Ishikawa (cell line): ENCODE data around the gene BCAN.

Experiments used
- CEBPB ChIP-seq: IDR thresholded peaks from 2 replicates; pipeline ENCODE4 v1.6.1; 2012
- CREB1 ChIP-seq: IDR thresholded peaks from 2 replicates; pipeline ENCODE4 v1.6.1; 2012; ENCODE audit warnings: low read depth
- EGR1 ChIP-seq: IDR thresholded peaks from 2 replicates; pipeline ENCODE4 v1.6.1; 2012
- EP300 ChIP-seq: IDR thresholded peaks from 2 replicates; pipeline ENCODE4 v1.6.1; 2012; ENCODE audit warnings: borderline replicate concordance
- FOXM1 ChIP-seq: IDR thresholded peaks from 2 replicates; pipeline ENCODE4 v1.6.1; 2012; ENCODE audit warnings: low read depth, borderline replicate concordance
- MAX ChIP-seq: IDR thresholded peaks from 2 replicates; pipeline ENCODE4 v1.6.1; 2012
- NFIC ChIP-seq: IDR thresholded peaks from 2 replicates; pipeline ENCODE4 v1.6.1; 2012
- RAD21 ChIP-seq: IDR thresholded peaks from 2 replicates; pipeline ENCODE4 v1.6.1; 2012; ENCODE audit warnings: low read depth
- REST ChIP-seq: IDR thresholded peaks from 2 replicates; pipeline ENCODE4 v1.6.1; 2012; ENCODE audit warnings: low read depth, mild to moderate bottlenecking
- TAF1 ChIP-seq: IDR thresholded peaks from 2 replicates; pipeline ENCODE4 v1.6.1; 2012; ENCODE audit warnings: low read depth, mild to moderate bottlenecking
- TCF12 ChIP-seq: IDR thresholded peaks from 2 replicates; pipeline ENCODE4 v1.6.1; 2012; ENCODE audit warnings: low read depth
- TEAD4 ChIP-seq: IDR thresholded peaks from 2 replicates; pipeline ENCODE4 v1.6.1; 2012
- USF1 ChIP-seq: IDR thresholded peaks from 2 replicates; pipeline ENCODE4 v1.6.1; 2012
- YY1 ChIP-seq: IDR thresholded peaks from 2 replicates; pipeline ENCODE4 v1.6.1; 2012; ENCODE audit warnings: low read depth
- ZBTB7A ChIP-seq: IDR thresholded peaks from 2 replicates; pipeline ENCODE4 v1.6.1; 2012; ENCODE audit warnings: low read depth

The BCAN gene

GRCh38 chr1:156641761-156642264, at the start of gene BCAN:
BCAN (plus strand) TSS chr1:156642117; CDS start chr1:156646055, 3,938 bp downstream.
- no peak for TF ChIP-seq EGR1
- no peak for TF ChIP-seq MAX
- no peak for TF ChIP-seq RAD21

GRCh38 chr1:156592158-156592909, 49.6 kb upstream of the BCAN start:
- TF ChIP-seq MAX (no peak), TEAD4 (no peak), CREB1 (no peak), USF1 (no peak), YY1 (no peak), REST (no peak), ZBTB7A (no peak), TAF1 (no peak), TCF12 (no peak), CEBPB (no peak), FOXM1 (no peak), EGR1 (no peak), NFIC (no peak), EP300 (no peak), RAD21 (no peak)

GRCh38 chr1:156592910-156593660, 48.8 kb upstream of the BCAN start:
- no peak for TF ChIP-seq TCF12
- TF ChIP-seq MAX: no peak
- no peak for TF ChIP-seq CREB1
- TF ChIP-seq RAD21: no peak
- TF ChIP-seq YY1: no peak
- TF ChIP-seq CEBPB: no peak

- TF ChIP-seq CEBPB (no peak), REST (no peak), RAD21 (no peak), TAF1 (no peak), NFIC (no peak), MAX (no peak), EP300 (no peak), TEAD4 (no peak), ZBTB7A (no peak), YY1 (no peak), TCF12 (no peak), EGR1 (no peak), USF1 (no peak), CREB1 (no peak), FOXM1 (no peak)
These were observed 48.3 kb upstream of the BCAN start for GRCh38 chr1:156593661-156593989.

GRCh38 chr1:156594190-156594589, 47.7 kb upstream of the BCAN start:
- TF ChIP-seq RAD21: no peak
- no peak for TF ChIP-seq EGR1
- TF ChIP-seq TCF12: no peak
- TF ChIP-seq TEAD4: no peak
- no peak for TF ChIP-seq TAF1
- TF ChIP-seq EP300: no peak
- no peak for TF ChIP-seq CEBPB
- TF ChIP-seq NFIC: no peak
- TF ChIP-seq FOXM1: no peak
- no peak for TF ChIP-seq YY1
- TF ChIP-seq REST: no peak
